Kidney (tissue), 14 donors: Measurements from ENCODE around the gene SEMA6A. TPM values are rescaled to one million over a fixed set of nuclear protein-coding genes. Genes with fewer than 3 reads are reported as not detected.

Experiments used
- DNase-seq, 5 donors: peaks; one replicate each; pipeline ENCODE4 v3.0.0-alpha.2; 2013 to 2020
- FAIRE-seq: peaks from 2 replicates; lab custom pipeline; 2012; peaks lifted over from hg19 to GRCh38; lab: Jason Lieb, UNC
- H3K27ac ChIP-seq, 2 donors: one replicate each; pipeline ENCODE4 v1.7.0; 2013; ENCODE audit warnings: low read depth in 2 of 2, low read length in 2 of 2, inconsistent platforms in 1 of 2
- H3K27me3 ChIP-seq: one replicate; pipeline ENCODE4 v1.7.1; 2013; ENCODE audit warnings: low read length, inconsistent platforms; ENCODE audit not compliant: control insufficient read depth, insufficient read depth
- H3K36me3 ChIP-seq, 3 donors: one replicate each; pipeline versions ENCODE4 v1.7.0 to v1.7.1; 2013; ENCODE audit warnings: low read length in 3 of 3, control low read depth in 1 of 3, inconsistent platforms in 1 of 3; ENCODE audit not compliant: insufficient read depth in 3 of 3, control insufficient read depth in 2 of 3
- H3K4me1 ChIP-seq, 3 donors: one replicate each; pipeline versions ENCODE4 v1.7.0 to v1.7.1; 2013; ENCODE audit warnings: low read length in 3 of 3, inconsistent platforms in 1 of 3, low read depth in 1 of 3; ENCODE audit not compliant: control insufficient read depth in 2 of 3, insufficient read depth in 2 of 3
- H3K4me3 ChIP-seq, 3 donors: one replicate each; pipeline versions ENCODE4 v1.7.0 to v1.8.1; 2013; ENCODE audit warnings: low read length in 3 of 3, control low read depth in 1 of 3, inconsistent platforms in 1 of 3
- H3K9ac ChIP-seq, 3 donors: one replicate each; pipeline versions ENCODE4 v1.7.0 to v1.7.1; 2013; ENCODE audit warnings: low read length in 3 of 3, control low read depth in 1 of 3, inconsistent platforms in 1 of 3
- H3K9me3 ChIP-seq, 3 donors: one replicate each; pipeline versions ENCODE4 v1.7.0 to v1.7.1; 2013; ENCODE audit warnings: low read length in 3 of 3, control low read depth in 1 of 3, inconsistent platforms in 1 of 3; ENCODE audit not compliant: control insufficient read depth in 2 of 3, insufficient read depth in 1 of 3
- CTCF ChIP-seq: IDR thresholded peaks from 3 replicates; pipeline ENCODE4 v1.5.1; 2012; ENCODE audit warnings: mild to moderate bottlenecking, moderate library complexity, borderline replicate concordance; ENCODE audit not compliant: insufficient read depth; ENCODE audit errors: extremely low read depth
- intact Hi-C: fragments of 100-400 bp; cut with DNase I; formaldehyde crosslinking; loops from one replicate; pipeline ENCODE4 v1.11.1; 2022
- polyA plus RNA-seq: library from polyadenylated mRNA; stranded (reverse); fragments of 350-450 nt; fragmentation: Illumina TruSeq; extraction: RNeasy Lipid Tissue Mini Kit (QIAGEN cat#74804); gene quantifications from one replicate; pipeline ENCODE4 v1.2.3, GENCODE V29; 2014; ENCODE audit warnings: low read depth, low replicate concordance; ENCODE audit not compliant: insufficient read depth
- total RNA-seq: library from RNA; stranded (reverse); fragmentation: NEBNext Ultra II Directional; extraction: Animal tissue kit (Norgen Biotek cat#: 25700); gene quantifications from one replicate; pipeline ENCODE4 v1.2.1, GENCODE V29; 2021
- donor health status: control.
- donor health status: control.
- donor health status: control.
- donor health status: control.
- donor health status: control.
- donor health status: DM: yes; HTN: yes; CAD: no.
- donor health status: Normal renal cell carcinoma (clear cell type).

The SEMA6A gene
- total and polyA plus RNA-seq, 2 donors from 2014 or later, result 4.0 to 51.6 TPM

- H3K9ac ChIP-seq, result no peak overlapping the region
- TF ChIP-seq CTCF, result no peak
- intact Hi-C loops, result no loop called here
- H3K27me3 ChIP-seq, result no peaks in the 10 kb centered on the region
- no peak overlapping the region for H3K27ac ChIP-seq
- H3K4me3 ChIP-seq, result no peak overlapping the region
- H3K36me3 ChIP-seq, result no peaks in the 10 kb centered on the region
- DNase-seq (peak in 4 of 5 donors; percentile 42 to 78 (median 58)), FAIRE-seq (no peak)
- peaks cover 0 to 7% (median 0%) of the 10 kb centered on the region in 3 donors for H3K4me1 ChIP-seq
- H3K9me3 ChIP-seq, result no peaks in the 10 kb centered on the region
Measured at GRCh38 chr5:116411101-116411571, 163.5 kb downstream of the SEMA6A start.

- no peak for TF ChIP-seq CTCF
- Histone ChIP-seq H3K36me3 (no peaks in the 10 kb centered on the region), H3K9me3 (no peaks in the 10 kb centered on the region), H3K27ac (no peak overlapping the region), H3K9ac (no peak overlapping the region), H3K4me1 (peaks cover 0 to 7% (median 0%) of the 10 kb centered on the region in 3 donors), H3K27me3 (no peaks in the 10 kb centered on the region), H3K4me3 (no peak overlapping the region)
- intact Hi-C loops, result no loop called here
- DNase-seq (no peak), FAIRE-seq (no peak)
Measured at GRCh38 chr5:116410336-116410890, 164.2 kb downstream of the SEMA6A start.

DNA sequence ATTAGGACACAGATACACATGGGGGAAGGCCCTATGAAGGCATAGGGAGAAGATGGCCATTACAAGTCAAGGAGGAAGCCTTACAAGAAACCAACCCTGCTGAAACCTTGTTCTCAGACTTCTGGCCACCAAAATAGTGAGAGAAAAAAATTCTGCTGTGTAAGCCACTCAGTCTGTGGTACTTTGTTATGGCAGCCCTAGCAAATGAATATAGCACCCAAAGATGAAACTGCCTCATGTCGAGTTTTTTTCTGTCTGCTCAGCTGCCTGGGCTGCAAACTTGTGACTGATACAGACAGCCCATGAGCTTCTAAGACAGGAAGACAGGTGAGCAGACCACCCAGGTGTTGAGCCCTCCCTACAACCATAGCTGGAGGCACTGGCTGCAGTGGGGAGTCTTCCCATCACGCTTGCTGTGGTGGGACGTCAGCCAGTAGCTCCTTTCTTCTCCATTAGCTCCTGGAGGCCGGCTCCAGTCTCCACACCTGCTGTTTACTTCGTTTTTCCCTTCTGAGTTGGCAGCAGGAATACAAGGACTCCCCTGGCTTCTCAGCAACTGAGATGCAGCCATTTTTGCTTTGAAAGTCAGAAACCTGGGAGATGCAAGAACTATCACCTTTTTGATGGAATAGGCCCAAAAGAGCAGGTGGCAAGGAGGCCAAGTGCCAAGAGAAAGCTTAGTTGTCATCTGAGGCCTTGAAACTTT is 164.9 kb downstream of the SEMA6A start:
- Histone ChIP-seq H3K36me3 (no peaks in the 10 kb centered on the region), H3K4me3 (no peak overlapping the region), H3K27ac (no peak overlapping the region), H3K27me3 (no peaks in the 10 kb centered on the region), H3K9me3 (no peaks in the 10 kb centered on the region), H3K9ac (no peak overlapping the region), H3K4me1 (peaks cover 0 to 7% (median 0%) of the 10 kb centered on the region in 3 donors)
- no peak for DNase-seq
- no peak for TF ChIP-seq CTCF
- no peak for FAIRE-seq
- intact Hi-C loops, result no loop called here
